GM12878 (cell line): ENCODE measurements around the gene CHCHD3. TPM values are rescaled to one million over a fixed set of nuclear protein-coding genes. Genes with fewer than 3 reads are reported as not detected.

Experiments
- ASH2L ChIP-seq: fragments of 300-600, 200-600 bp; sonication (generic); IDR thresholded peaks from 2 replicates; pipeline ENCODE4 v1.6.1; 2017; ENCODE audit warnings: low read depth, mild to moderate bottlenecking, borderline replicate concordance
- ATF7 ChIP-seq: fragments of 450-650 bp; IDR thresholded peaks from 2 replicates; pipeline ENCODE4 v1.6.1; 2016; ENCODE audit warnings: low read depth, mild to moderate bottlenecking
- CREM ChIP-seq: IDR thresholded peaks from 2 replicates; pipeline ENCODE4 v1.6.1; 2014; ENCODE audit warnings: antibody characterized with exemption, low read depth
- CUX1 ChIP-seq: IDR thresholded peaks from 2 replicates; pipeline ENCODE4 v1.6.1; 2012; ENCODE audit warnings: improper control_type of control experiment, low read depth, low read length; ENCODE audit not compliant: insufficient replicate concordance
- GABPA ChIP-seq: IDR thresholded peaks from 2 replicates; pipeline ENCODE4 v1.6.1; 2014; ENCODE audit warnings: antibody characterized with exemption, low read depth, mild to moderate bottlenecking, inconsistent platforms
- GATAD2B ChIP-seq: fragments of 450-650 bp; conservative IDR thresholded peaks from 2 replicates; pipeline ENCODE4 v1.6.1; 2017; ENCODE audit warnings: low read depth, mild to moderate bottlenecking, moderate library complexity
- HCFC1 ChIP-seq: fragments of 150-350 bp; IDR thresholded peaks from 2 replicates; pipeline ENCODE4 v1.6.1; 2014; ENCODE audit warnings: low read length
- SREBF2 ChIP-seq: IDR thresholded peaks from 2 replicates; pipeline ENCODE4 v1.6.1; 2012; ENCODE audit warnings: mild to moderate bottlenecking, low read length
- TCF3 ChIP-seq: IDR thresholded peaks from 2 replicates; pipeline ENCODE4 v1.6.1; 2012; ENCODE audit warnings: low read depth, mild to moderate bottlenecking, low read length, borderline replicate concordance; ENCODE audit not compliant: insufficient read depth
- ZNF384 ChIP-seq: IDR thresholded peaks from 2 replicates; pipeline ENCODE4 v1.6.1; 2012; ENCODE audit warnings: low read depth, mild to moderate bottlenecking, low read length, improper control_type of control experiment, borderline replicate concordance
- polyA plus RNA-seq, 11 experiments: library from polyadenylated mRNA; depleted of rRNA in 4 of 11; unstranded in 6 of 11; stranded (reverse) in 5 of 11; fragments of >200 nt; fragmentation: Nextera tagmentation in 4 of 11; fragmentation: Illumina TruSeq in 1 of 11; extraction: Ambion mirVana in 4 of 11; extraction: Trizol in 1 of 11; gene quantifications; 1 replicate in 1 of 11; 2 replicates in 10 of 11; pipeline versions ENCODE4 v1.2.1 to v1.2.3, GENCODE V29; 2011 to 2016; ENCODE audit warnings: inconsistent platforms in 2 of 11, missing spikeins in 2 of 11, low read depth in 1 of 11
- total RNA-seq, 4 experiments: library from RNA; depleted of rRNA in 3 of 4; stranded (reverse); fragments of >200 nt in 3 of 4; fragmentation: Illumina TruSeq in 1 of 4; extraction: Trizol in 1 of 4; gene quantifications; 2 replicates each; pipeline versions ENCODE4 v1.2.1 to v1.2.3, GENCODE V29; 2013 to 2021

The CHCHD3 gene
- total and polyA plus RNA-seq, 10 of the 15 experiments (the other 5 are each of a cell fraction or from before 2014, with no cell fraction given), result 38.3 to 178 (median 96.2) TPM

- no peak for TF ChIP-seq ZNF384
- TF ChIP-seq TCF3, result no peak
- no peak for TF ChIP-seq SREBF2
- TF ChIP-seq ATF7, result no peak
- no peak for TF ChIP-seq CUX1
- TF ChIP-seq GATAD2B, result no peak
- no peak for TF ChIP-seq ASH2L
- no peak for TF ChIP-seq CREM
- no peak for TF ChIP-seq HCFC1
- TF ChIP-seq GABPA, result no peak
Measured at GRCh38 chr7:132767378-132767777, 314.5 kb downstream of the CHCHD3 start (continued).
